ENCODE measurements around the gene UBE2H.
"Not testable (repeated sequence)": the region's sequence is repeated elsewhere in the genome, so short reads cannot be mapped to it uniquely, and the experiment has no call there.

UBE2H gene

DNA sequence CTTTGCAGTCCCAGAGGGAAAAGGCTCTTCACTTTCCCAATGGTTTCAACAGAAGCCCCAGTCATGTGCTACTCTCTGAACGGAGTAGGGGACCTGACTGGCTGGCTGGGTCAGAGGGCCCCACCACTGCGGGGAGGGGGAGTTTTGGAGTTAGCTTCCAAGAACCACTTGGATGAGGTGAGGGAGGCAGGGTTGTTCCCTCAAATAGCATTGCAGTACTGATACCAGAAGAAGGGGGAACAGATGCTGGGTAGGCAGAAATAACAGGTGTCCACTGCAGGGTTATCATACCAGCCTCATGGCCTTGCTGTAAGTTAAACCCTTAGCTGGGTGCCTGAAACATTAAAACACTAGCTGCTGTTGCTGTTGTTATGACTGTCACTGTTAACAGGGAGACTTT, 131.3 kb downstream of the UBE2H start:
- DNase-seq (ENCODE audit: low read depth), result no peak

DNA sequence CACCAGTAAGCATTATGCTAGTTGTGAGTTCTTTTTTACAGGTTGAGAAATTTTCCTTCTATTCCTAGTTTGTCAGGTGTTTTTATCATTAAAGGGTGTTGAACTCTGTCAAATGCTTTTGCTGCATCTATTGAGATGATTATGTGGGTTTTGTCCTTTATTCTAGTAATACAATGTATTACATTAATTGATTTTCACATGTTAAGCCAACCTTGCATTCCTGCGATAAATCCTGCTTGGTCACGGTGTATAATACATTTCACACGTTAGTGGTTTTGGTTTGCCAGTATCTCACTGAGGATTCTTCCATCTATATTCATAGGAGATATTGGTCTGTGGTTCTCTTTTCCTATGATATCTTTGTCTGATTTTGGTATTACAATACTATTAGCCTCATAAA, 136.0 kb downstream of the UBE2H start:
- no peak for DNase-seq (ENCODE audit: low read depth)

DNA sequence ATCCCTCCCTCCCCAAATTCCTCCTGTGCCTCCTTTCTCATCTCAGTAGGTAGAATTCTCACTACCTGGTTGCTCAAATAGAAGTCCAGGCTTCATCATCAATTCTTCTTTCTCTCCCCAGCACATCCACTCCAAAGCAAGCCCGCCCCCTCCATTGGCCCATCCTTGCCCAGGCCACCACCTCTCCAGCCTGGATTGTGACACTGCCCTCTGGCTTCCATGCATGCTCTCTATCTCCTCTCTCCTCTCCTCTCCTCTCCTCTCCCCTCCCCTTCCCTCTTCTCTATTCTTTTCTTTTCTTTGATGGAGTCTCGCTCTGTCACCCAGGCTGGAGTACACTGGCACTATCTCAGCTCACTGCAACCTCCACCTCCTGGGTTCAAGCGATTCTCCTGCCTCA, 144.9 kb downstream of the UBE2H start:
- DNase-seq (ENCODE audit: low read depth), result no peak

DNA sequence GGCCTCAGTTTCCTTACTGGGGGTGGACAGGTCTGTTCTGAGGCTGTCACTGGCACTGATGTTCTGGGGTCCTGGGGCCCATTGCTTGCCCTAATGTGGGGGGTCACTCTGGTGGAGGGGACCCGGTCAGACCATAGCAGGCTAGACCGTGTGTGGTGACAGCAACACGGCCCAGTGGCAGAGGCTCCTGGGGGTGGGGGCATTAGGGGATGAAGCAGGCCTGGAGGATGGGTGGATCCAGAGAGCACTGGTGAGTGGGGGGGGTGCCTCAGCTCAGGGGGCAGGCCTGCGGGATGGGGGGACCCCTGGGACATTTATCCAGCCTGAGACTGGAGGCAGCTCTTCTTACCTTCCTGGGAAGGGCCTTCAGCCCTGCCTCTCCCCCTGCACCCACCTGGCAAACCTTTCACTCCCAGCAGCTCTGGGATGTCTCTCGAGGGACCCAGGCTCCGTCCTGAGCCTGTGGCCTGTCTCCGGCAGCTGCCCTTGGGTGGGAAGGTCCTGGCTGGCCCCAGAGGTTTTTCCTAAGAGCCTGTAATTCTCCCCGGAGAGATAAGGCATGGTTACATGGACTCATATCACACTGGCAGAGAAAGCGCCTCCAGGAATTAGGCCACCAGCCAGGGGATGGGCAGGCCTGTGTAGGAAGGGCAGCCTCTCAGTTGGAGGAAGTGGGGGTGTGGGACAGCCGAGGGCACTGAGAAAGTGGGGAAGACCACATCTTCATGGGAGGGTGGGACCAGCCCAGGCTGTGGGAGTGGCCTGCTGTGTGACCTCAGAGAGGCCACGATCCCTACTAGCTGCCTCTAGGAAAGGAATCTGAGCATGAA, 147.7 kb downstream of the UBE2H start:
- no peak for DNase-seq (ENCODE audit: low read depth)

DNA sequence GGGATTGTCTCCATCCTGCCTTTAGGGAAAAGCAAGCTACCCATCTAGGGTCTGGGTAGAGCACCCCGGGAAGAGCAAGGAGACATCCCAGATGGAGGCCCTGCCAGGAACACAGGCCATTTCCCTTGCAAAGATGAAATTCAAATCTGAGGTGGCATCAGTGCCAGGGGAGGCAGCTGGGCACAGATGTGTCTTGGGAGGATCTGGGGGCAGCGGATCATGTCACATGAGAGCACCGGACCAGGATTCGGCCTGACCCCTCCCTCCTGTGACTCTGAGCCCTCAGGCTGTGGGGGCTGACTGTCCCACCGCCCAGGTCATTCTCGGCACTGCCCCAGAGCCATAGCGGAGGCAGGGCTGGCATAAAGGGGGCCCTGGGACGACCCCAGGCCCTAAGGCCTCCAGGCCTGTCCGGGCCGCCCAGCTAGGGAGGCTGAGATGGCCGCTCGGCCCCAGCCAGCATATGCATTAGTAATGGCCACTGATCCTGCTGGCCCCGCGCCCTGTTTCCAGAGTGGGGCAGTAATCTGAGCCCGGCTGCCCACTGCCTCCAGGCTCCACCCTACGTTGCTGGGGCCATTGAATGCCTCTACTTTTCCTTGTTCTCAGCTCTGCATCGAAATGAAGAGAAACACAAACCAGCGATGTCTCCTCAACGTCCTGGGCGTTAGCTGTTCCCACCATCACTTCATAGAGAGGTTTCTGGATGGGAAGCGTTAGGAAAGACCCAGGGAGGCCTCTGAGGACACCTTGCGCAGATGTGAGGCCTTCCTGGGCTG, 148.5 kb downstream of the UBE2H start:
- DNase-seq (ENCODE audit: low read depth), result no peak

DNA sequence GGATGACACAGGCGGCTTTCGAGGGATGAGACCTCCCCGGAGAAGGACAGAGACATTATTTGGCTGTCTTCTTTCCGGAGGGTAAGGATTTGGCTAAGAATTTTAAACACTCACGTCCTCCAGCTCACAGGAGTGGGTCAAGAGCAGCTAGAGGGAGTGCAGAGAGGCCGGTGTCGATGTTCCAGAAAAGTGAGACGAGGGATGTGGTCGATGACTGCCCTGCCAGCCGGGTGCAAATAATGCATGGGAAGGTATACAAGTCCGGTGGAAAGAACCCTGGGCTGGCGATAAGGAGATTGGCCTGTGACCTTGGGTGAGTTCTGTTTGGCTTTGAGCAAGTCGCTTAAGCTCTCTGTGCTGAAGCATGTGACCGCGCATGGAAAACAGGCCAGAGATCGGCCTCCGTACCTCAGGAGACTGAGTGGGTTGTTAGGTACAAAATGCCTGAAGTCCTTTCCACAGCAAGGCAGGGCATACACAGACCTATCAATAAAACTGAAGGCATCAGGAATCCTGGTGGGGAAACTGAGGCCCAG, 149.1 kb downstream of the UBE2H start:
- DNase-seq (ENCODE audit: low read depth), result no peak

DNA sequence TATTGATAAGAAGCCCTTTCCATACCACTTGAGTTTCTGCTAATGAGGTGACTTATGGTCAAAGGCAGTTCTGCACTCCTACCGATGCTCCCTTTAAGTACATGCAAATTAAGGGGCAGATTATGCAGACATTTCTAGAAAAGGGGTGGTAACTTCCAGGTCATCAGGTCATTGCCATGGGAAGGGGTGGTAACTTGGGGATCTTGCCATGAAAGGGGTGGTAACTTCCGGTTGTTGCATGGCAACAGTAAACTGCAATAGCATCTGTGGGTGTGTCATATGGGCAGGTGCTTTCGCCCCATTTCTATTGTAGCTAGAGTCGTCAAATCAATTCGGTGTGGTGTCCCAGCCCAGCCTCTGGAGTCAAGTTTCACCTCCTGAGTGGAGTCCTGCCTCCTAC, 150.9 kb downstream of the UBE2H start:
- DNase-seq (ENCODE audit: low read depth), result no peak

DNA sequence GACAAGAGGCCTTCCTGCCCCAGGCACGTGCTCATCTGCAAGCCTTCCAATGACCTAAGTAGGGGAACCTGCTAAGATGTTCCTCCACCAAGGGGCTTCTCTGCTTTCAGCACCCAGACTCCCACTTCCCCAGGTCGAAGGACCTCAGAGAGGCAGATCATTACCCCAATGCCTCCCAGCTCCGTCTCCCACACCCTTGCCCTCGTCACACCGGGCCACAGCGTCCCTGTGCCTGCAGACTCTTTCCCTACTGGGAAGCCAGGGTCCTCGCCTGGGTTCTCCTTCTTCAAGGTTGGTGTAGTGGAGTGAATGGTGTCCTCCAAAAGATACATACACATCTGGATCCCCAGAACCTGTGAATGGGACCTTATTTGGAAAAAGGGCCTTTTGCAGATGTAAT, 151.9 kb downstream of the UBE2H start:
- no peak for DNase-seq (ENCODE audit: low read depth)

DNA sequence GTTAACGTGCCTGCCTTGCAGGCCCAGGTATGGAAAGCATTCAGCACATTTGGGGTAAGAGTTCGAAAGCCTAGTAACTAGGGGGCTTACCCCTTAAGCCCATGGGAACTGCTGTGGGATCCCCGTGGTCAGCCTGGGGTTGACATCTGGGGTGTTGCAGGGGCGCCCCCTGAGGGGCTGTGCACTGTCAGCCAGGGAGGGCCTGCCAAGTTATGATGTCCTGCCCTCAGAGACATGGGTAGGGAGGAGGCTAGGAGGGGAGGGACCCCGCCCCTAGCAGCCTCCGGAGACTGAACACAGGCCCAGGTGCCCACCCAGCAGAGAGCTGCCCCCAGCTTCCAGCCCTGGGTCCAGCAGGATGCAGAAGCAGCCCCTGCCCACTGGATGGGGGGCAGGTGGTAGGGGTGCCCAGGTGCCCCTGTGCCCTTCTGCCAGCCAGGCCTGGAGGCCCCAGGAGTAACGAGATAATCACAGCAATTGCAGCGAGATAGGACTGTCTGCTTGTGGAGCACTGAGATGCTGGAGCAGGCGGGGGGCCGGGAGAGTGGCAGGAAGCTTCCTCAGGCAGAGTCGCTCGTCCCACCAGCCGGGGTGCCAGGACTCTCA, 153.3 kb downstream of the UBE2H start:
- DNase-seq (ENCODE audit: low read depth), result no peak

DNA sequence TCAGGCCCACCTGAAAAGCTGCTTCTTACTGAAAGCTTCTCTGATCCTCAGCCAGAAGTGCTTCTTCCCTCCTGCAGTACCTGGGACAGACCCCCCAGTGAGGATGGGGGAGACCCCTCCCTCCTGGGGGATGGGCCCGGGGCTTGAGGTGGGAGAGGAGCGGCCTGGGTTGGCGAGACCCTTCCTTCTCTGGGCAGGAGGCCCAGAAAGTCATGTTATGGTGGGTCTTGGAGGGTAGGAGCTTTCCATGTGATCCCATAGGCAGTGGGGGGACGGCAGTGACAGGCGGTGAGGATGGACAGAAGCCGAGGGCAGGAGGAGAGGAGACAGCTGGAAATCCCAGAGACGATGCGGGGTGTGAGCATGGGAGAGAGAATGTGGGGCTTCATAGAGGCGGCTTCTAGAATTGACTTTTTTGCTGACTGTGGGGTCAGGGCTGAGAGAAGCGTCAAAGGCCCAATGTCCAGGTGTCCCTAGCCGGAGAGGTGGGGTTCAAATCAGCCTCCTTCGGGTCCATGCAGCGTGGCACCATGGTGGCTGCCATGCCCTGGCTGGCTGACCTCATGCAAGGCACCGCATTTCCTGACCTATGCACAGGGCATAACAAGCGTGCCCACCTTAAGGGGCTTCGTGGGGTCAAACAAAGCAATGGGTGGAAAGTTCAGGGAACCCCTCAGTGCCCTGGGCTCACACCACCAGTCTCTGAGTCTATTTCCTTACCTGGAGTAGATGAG, 154.0 kb downstream of the UBE2H start:
- no peak for DNase-seq (ENCODE audit: low read depth)

DNA sequence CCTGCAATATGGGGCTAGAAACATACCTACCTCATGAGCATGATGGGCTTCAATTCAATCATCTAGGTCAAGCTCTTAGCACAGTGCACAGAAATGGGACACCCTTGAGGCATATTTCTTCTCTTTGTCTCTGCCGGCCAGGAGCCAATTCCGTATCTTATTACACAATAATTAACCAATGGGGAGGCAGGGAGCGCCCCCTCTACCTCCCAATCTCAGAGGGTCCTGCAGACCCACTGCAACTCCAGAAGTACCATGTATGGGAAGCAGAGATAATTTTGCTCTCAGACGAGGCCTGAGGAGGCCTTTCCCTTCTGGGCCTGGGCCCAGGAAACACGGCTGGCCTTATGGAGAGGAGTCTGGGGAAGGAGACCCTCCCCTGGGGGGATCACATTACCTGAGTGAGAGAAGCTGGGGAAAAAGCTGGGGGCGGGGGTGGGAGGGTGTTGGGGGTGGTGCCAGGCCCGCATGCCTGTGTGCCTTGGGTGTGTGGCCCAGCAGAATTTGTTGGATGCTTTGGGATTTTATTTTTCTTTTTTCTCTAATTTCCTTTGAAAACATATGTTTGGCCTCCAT, 155.5 kb downstream of the UBE2H start:
- DNase-seq (ENCODE audit: low read depth), result no peak

DNA sequence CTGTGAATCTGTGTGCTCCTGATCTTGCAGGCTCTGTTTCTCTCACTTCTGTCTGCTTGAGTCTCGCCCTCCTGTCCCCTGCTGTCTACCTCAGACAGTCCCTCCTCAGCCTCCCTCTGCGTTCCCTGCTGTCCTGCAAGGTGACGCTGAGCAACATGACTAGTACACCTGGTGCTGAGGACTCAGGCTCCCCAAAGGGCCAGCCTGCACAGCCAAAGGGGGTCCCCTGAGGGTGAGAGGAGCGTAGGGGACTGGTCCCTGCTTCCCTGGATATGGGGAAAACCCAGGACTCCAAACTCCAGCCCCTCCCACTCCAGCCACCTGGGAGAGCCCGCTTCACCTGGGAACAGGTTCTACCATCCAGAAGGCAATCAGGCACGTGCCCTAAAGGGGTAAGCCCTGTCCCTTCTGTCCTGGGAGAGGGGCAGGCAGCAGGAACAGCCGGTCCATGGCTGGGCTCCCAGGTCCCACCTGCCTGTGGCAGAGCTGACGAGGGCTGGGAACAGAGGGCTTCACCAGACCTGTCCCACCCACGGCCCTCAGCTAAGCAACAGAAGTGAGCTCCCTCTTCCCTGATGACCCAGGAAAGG, 156.5 kb downstream of the UBE2H start:
- no peak for DNase-seq (ENCODE audit: low read depth)

DNA sequence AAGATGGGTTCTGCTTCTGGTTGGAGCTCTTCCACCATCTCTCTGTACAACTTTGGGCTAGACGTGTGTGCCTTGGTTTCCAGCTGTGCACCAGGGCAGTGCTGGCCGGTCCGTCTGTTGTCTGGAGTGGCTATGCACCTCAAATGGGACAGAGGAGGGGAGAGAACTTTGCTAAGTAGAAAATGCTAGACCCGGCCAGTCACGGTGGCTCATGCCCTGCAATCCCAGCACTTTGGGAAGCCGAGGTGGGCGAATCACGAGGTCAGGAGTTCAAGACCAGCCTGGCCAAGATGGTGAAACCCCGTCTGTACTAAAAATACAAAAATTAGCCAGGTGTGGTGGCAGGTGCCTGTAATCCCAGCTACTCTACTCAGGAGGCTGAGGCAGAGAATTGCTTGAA, 158.3 kb downstream of the UBE2H start:
- not testable (repeated sequence) for DNase-seq (ENCODE audit: low read depth)

DNA sequence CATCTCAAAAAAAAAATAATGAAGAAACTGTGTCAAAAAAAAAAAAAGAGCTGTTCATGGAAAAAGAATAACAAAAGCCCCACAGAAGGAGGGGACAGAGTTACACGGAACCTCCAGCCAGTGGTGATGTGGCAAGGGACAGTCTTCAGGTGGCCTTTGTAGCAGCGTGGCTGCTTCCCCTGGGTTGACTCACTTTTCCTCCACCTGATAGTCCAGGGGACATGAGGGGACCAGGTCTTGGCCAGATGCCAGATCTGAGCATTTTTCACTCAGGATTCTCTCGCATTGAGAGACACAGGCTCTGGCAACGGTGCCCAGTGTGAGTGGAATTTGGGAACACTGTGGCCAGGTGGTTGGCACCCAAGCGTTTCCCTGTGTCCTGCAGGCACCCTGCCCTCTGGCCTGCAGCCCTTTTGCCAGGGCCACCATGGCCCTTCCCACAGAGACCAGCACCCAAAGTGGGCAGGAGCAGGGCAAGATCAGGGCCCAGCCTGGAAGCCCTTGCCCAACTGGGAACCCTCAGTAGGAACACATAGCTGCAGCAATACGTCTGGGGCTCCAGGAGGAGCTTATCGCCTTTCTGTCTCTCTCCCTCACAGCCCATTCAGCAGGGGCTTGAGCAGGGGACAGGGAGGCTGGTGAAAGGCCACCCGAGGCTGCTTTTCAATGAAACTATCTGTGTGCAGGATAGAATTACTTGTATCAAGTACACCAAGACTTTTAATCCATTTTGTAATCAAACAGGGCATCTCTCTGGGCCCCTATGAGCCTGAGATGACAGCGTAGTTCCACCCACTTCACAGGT, 159.1 kb downstream of the UBE2H start:
- no peak for DNase-seq (ENCODE audit: low read depth)

DNA sequence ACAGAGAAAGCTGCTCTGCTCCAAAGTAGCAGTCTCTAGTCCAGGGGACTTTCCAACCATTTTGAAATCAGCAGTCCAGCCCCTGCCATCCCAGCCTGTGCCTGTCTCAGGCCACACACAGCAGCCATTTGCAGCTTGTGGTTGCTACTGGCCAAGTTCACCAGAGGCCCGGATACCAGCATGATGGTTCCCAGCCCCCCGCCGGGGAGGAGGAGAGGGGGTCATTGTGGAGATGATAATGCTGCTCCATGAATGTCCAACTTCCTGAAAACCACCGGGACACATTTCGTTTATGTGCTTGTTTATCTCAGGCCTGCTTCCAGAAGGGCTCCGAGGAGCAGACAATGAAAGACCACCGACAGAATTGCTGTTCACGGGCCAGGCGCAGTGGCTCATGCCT, 160.0 kb downstream of the UBE2H start:
- no peak for DNase-seq (ENCODE audit: low read depth)

DNA sequence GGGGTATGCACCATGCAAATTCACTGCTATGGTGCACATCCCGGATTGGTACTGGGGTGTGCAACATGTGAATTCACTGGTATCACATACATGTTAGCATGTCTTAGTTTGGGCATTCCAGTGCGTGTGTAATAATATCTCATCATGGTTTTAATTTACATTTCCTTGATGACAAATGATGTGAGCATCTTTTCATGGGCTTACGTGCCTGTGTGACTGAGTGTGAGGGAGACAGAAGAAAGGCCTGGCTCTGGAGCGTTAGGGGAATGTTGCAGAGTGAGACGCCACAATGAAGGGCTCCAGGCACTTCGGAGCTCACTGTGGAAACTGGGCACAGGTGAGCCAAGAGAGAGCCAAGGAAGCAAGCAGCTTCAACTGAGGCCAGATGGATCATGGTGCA, 162.6 kb downstream of the UBE2H start:
- no peak for DNase-seq (ENCODE audit: low read depth)

DNA sequence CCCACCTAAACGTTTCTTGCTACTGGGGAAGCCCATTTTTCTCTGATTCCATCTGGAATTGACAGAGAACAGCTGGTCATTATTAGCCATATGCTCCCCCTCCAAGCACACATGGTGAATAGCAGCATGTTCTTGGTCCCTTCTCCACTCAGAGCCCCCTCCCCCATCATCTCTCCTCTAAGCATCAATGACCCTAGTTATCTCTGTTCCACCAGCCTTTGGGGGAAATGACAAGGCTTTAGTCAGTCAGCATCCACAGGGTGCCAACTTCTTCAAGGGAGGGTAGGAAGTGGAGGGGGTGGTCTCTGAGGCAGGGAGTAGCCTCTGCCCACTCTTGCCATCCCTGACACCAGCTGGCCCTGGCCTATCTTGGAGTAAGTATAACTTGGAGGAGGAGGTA, 163.1 kb downstream of the UBE2H start:
- DNase-seq (ENCODE audit: low read depth), result no peak

DNA sequence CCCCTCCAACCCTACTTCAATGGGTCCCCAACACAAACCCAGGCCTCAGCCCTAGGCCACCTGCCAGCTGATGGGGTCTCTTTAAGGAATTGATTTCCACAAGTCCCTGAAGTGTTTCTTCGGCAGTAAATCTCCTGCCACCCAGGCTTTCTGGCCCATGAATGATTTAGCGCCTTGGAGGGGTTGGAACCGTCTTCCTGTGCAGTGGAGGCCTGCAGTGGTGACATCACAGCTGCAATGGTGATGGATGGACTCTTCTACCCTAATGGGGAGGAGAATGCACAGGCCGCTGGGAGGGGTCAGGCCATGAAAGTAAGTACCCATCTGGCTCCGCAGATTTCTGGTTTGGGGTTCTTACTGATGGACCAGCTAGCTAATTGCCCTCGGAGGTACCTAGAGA, 163.8 kb downstream of the UBE2H start:
- no peak for DNase-seq (ENCODE audit: low read depth)

DNA sequence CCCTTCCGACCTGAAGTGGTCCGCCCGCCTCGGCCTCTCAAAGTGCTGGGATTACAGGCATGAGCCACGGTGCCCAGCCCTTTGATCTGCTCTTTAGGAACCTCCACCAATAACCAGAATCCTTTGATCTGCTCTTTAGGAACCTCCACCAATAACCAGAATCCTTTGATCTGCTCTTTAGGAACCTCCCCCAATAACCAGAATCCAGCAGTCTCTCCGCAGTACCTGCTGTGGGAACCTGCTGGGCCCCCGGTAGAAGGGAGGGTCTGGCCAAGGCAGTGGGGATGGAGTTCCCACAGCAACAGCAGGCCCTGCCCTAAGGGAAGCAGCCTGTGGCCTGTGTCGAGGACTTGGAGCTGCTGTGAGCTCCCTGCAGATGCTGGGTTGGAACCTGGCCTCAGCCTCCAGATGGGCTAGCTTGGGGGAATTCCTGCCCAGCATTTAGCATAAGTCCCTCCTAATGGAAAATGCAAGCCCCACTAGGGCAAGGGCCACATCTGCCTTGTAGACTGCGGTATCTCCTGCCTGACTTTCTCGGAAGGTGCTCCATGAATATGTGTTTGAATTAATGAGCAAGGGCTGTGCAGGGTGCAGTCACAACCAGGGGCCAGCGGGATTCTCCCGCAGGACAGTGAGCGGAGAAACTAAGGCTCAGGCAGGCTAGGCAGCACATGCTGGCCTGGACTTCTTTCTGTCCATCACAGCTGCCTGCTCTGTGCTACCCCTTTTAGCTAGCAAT, 165.8 kb downstream of the UBE2H start:
- DNase-seq (ENCODE audit: low read depth), result no peak
